ENCODE measurements around the gene CCDC9.

Gene CCDC9

GRCh38 chr19:47306303-47306702 is 50.0 kb downstream of the CCDC9 start:
- Histone ChIP-seq H3K4me1 (ENCODE audit: insufficient read depth, low read length) (no peaks in the 10 kb centered on the region), H3K9me3 (ENCODE audit: low read length) (no peaks in the 10 kb centered on the region), H3K27me3 (ENCODE audit: insufficient read depth, low read length) (no peaks in the 10 kb centered on the region), H2AFZ (ENCODE audit: low read depth, low read length) (no peak overlapping the region), H3K4me3 (ENCODE audit: low read length) (no peak overlapping the region), H3K36me3 (ENCODE audit: insufficient read depth, low read length) (no peaks in the 10 kb centered on the region)

- no peak overlapping the region for H2AFZ ChIP-seq (ENCODE audit: low read depth, low read length)
- H3K9me3 ChIP-seq (ENCODE audit: low read length) = no peaks in the 10 kb centered on the region
- no peaks in the 10 kb centered on the region for H3K4me1 ChIP-seq (ENCODE audit: insufficient read depth, low read length)
- no peak overlapping the region for H3K4me3 ChIP-seq (ENCODE audit: low read length)
- no peaks in the 10 kb centered on the region for H3K27me3 ChIP-seq (ENCODE audit: insufficient read depth, low read length)
- no peaks in the 10 kb centered on the region for H3K36me3 ChIP-seq (ENCODE audit: insufficient read depth, low read length)
These were observed 52.7 kb downstream of the CCDC9 start for GRCh38 chr19:47309038-47309437.

- Histone ChIP-seq H3K4me1 (ENCODE audit: insufficient read depth, low read length) (no peaks in the 10 kb centered on the region), H3K27me3 (ENCODE audit: insufficient read depth, low read length) (no peaks in the 10 kb centered on the region), H3K9me3 (ENCODE audit: low read length) (no peaks in the 10 kb centered on the region), H3K4me3 (ENCODE audit: low read length) (no peak within 1 kb of the TSS), H3K36me3 (ENCODE audit: insufficient read depth, low read length) (no peaks in the 10 kb centered on the region), H2AFZ (ENCODE audit: low read depth, low read length) (no peak within 1 kb of the TSS)
These were observed 53.3 kb downstream of the CCDC9 start, which contains the start of gene C5AR1 for GRCh38 chr19:47309608-47310007. TSS of gene C5AR1 (plus strand) at chr19:47309861. CDS start at chr19:47309896, 35 bp downstream.

GRCh38 chr19:47310323-47310722 is 54.0 kb downstream of the CCDC9 start:
- H3K4me1 ChIP-seq (ENCODE audit: insufficient read depth, low read length) = no peaks in the 10 kb centered on the region
- H3K36me3 ChIP-seq (ENCODE audit: insufficient read depth, low read length) = no peaks in the 10 kb centered on the region
- H3K27me3 ChIP-seq (ENCODE audit: insufficient read depth, low read length) = no peaks in the 10 kb centered on the region
- no peaks in the 10 kb centered on the region for H3K9me3 ChIP-seq (ENCODE audit: low read length)
- H2AFZ ChIP-seq (ENCODE audit: low read depth, low read length) = no peak overlapping the region
- no peak overlapping the region for H3K4me3 ChIP-seq (ENCODE audit: low read length)

GRCh38 chr19:47310819-47311218 is 54.5 kb downstream of the CCDC9 start:
- Histone ChIP-seq H3K36me3 (ENCODE audit: insufficient read depth, low read length) (no peaks in the 10 kb centered on the region), H3K9me3 (ENCODE audit: low read length) (no peaks in the 10 kb centered on the region), H3K4me1 (ENCODE audit: insufficient read depth, low read length) (no peaks in the 10 kb centered on the region), H2AFZ (ENCODE audit: low read depth, low read length) (no peak overlapping the region), H3K4me3 (ENCODE audit: low read length) (no peak overlapping the region), H3K27me3 (ENCODE audit: insufficient read depth, low read length) (no peaks in the 10 kb centered on the region)

GRCh38 chr19:47312366-47313006 is 56.2 kb downstream of the CCDC9 start:
- Histone ChIP-seq H3K9me3 (ENCODE audit: low read length) (no peaks in the 10 kb centered on the region), H3K36me3 (ENCODE audit: insufficient read depth, low read length) (no peaks in the 10 kb centered on the region), H2AFZ (ENCODE audit: low read depth, low read length) (no peak overlapping the region), H3K4me1 (ENCODE audit: insufficient read depth, low read length) (no peaks in the 10 kb centered on the region), H3K27me3 (ENCODE audit: insufficient read depth, low read length) (no peaks in the 10 kb centered on the region), H3K4me3 (ENCODE audit: low read length) (no peak overlapping the region)

- Histone ChIP-seq H3K9me3 (ENCODE audit: low read length) (no peaks in the 10 kb centered on the region), H3K4me1 (ENCODE audit: insufficient read depth, low read length) (no peaks in the 10 kb centered on the region), H3K4me3 (ENCODE audit: low read length) (no peak overlapping the region), H3K27me3 (ENCODE audit: insufficient read depth, low read length) (no peaks in the 10 kb centered on the region), H2AFZ (ENCODE audit: low read depth, low read length) (no peak overlapping the region), H3K36me3 (ENCODE audit: insufficient read depth, low read length) (no peaks in the 10 kb centered on the region)
These were observed 57.5 kb downstream of the CCDC9 start for GRCh38 chr19:47313754-47314295.

- no peaks in the 10 kb centered on the region for H3K27me3 ChIP-seq (ENCODE audit: insufficient read depth, low read length)
- no peak overlapping the region for H3K4me3 ChIP-seq (ENCODE audit: low read length)
- H2AFZ ChIP-seq (ENCODE audit: low read depth, low read length) = no peak overlapping the region
- no peaks in the 10 kb centered on the region for H3K9me3 ChIP-seq (ENCODE audit: low read length)
- H3K36me3 ChIP-seq (ENCODE audit: insufficient read depth, low read length) = no peaks in the 10 kb centered on the region
- H3K4me1 ChIP-seq (ENCODE audit: insufficient read depth, low read length) = no peaks in the 10 kb centered on the region
These were observed 58.9 kb downstream of the CCDC9 start for GRCh38 chr19:47315125-47315821.

- H3K36me3 ChIP-seq (ENCODE audit: insufficient read depth, low read length) = no peaks in the 10 kb centered on the region
- H3K4me1 ChIP-seq (ENCODE audit: insufficient read depth, low read length) = no peaks in the 10 kb centered on the region
- H3K4me3 ChIP-seq (ENCODE audit: low read length) = no peak overlapping the region
- no peak overlapping the region for H2AFZ ChIP-seq (ENCODE audit: low read depth, low read length)
- no peaks in the 10 kb centered on the region for H3K27me3 ChIP-seq (ENCODE audit: insufficient read depth, low read length)
- H3K9me3 ChIP-seq (ENCODE audit: low read length) = no peaks in the 10 kb centered on the region
These were observed 60.2 kb downstream of the CCDC9 start for GRCh38 chr19:47316513-47316912.

- no peaks in the 10 kb centered on the region for H3K36me3 ChIP-seq (ENCODE audit: insufficient read depth, low read length)
- H3K4me1 ChIP-seq (ENCODE audit: insufficient read depth, low read length) = no peaks in the 10 kb centered on the region
- H3K4me3 ChIP-seq (ENCODE audit: low read length) = no peak overlapping the region
- H3K9me3 ChIP-seq (ENCODE audit: low read length) = peaks cover 2% of the 10 kb centered on the region
- peaks cover 9% of the 10 kb centered on the region for H3K27me3 ChIP-seq (ENCODE audit: insufficient read depth, low read length)
- H2AFZ ChIP-seq (ENCODE audit: low read depth, low read length) = no peak overlapping the region
These were observed 63.9 kb downstream of the CCDC9 start for GRCh38 chr19:47319923-47320871.

Data from neuron (in vitro differentiated cells).